ENCODE results near the gene DMGDH. TPM values are rescaled to one million over a fixed set of nuclear protein-coding genes. Genes with fewer than 3 reads are reported as not detected.

Gene DMGDH
- total RNA-seq, 4 donors from 2014 or later = 0.64 to 3.1 (median 1.7) TPM; not detected in 1

- intact Hi-C loops (cut with DNase I) = no loop called here
- no peak for TF ChIP-seq POLR2A (IDR thresholded peaks at IDR 0.05)
- no peak for TF ChIP-seq CTCF (IDR thresholded peaks at IDR 0.05)
- no peaks in the 10 kb centered on the region for H3K27me3 ChIP-seq
- 79 to 87% methylated on average over 4 to 8 of the region's 11 CpGs for WGBS, 2 donors
- no peaks in the 10 kb centered on the region for H3K36me3 ChIP-seq
- DNase-seq = no peak
- peaks cover 0 to 8% (median 0%) of the 10 kb centered on the region in 3 donors for H3K9me3 ChIP-seq
- no peak overlapping the region for H3K4me3 ChIP-seq
- no peaks in the 10 kb centered on the region for H3K4me1 ChIP-seq
- H3K27ac ChIP-seq = no peak overlapping the region
Observed at GRCh38 chr5:79075646-79076426, 6.4 kb upstream of the DMGDH start.

- Histone ChIP-seq H3K27me3 (peaks cover 0 to 9% (median 0%) of the 10 kb centered on the region in 4 donors), H3K4me1 (peaks cover 0 to 3% (median 3%) of the 10 kb centered on the region in 3 donors), H3K9me3 (peaks cover 0 to 8% (median 0%) of the 10 kb centered on the region in 3 donors), H3K4me3 (no peak overlapping the region), H3K36me3 (no peaks in the 10 kb centered on the region), H3K27ac (no peak overlapping the region)
- 50 to 59% methylated on average over 6 of the region's 6 CpGs for WGBS, 2 donors
- DNase-seq = no peak
- intact Hi-C loops (cut with DNase I) = no loop called here
- TF ChIP-seq CTCF (IDR thresholded peaks at IDR 0.05) = no peak
- no peak for TF ChIP-seq POLR2A (IDR thresholded peaks at IDR 0.05)
Observed at GRCh38 chr5:79074641-79075040, 5.2 kb upstream of the DMGDH start.

- peak overlapping the region; percentile 33 to 67 (median 49) for H3K4me3 ChIP-seq
- peaks cover 0 to 8% (median 0%) of the 10 kb centered on the region in 3 donors for H3K9me3 ChIP-seq
- H3K4me1 ChIP-seq = peaks cover 0 to 9% (median 3%) of the 10 kb centered on the region in 3 donors
- intact Hi-C loops (cut with DNase I) = no loop called here
- H3K27ac ChIP-seq = peak overlapping the region in 3 of 4 donors; percentile 70 to 73 (median 71)
- WGBS, 2 donors = 45 to 48% methylated on average over 7 to 8 of the region's 9 CpGs
- peaks cover 0 to 21% (median 0%) of the 10 kb centered on the region in 4 donors for H3K27me3 ChIP-seq
- no peak for DNase-seq
- TF ChIP-seq CTCF (IDR thresholded peaks at IDR 0.05) (no peak), POLR2A (IDR thresholded peaks at IDR 0.05) (no peak)
- no peaks in the 10 kb centered on the region for H3K36me3 ChIP-seq
Observed at GRCh38 chr5:79070350-79070667, 835 bp upstream of the DMGDH start.

- no peaks in the 10 kb centered on the region for H3K27me3 ChIP-seq
- intact Hi-C loops (cut with DNase I) = no loop called here
- H3K4me1 ChIP-seq = no peaks in the 10 kb centered on the region
- no peak for TF ChIP-seq CTCF (IDR thresholded peaks at IDR 0.05)
- no peak for TF ChIP-seq POLR2A (IDR thresholded peaks at IDR 0.05)
- no peak for DNase-seq
- no peak overlapping the region for H3K4me3 ChIP-seq
- H3K27ac ChIP-seq = no peak overlapping the region
- H3K36me3 ChIP-seq = no peaks in the 10 kb centered on the region
- WGBS, 2 donors = 57 to 78% methylated on average over 1 to 2 of the region's 3 CpGs
- H3K9me3 ChIP-seq = no peaks in the 10 kb centered on the region
Observed at GRCh38 chr5:79062436-79062835, 7.0 kb downstream of the DMGDH start.

GRCh38 chr5:79059674-79060073, 9.8 kb downstream of the DMGDH start:
- Histone ChIP-seq H3K4me3 (no peak overlapping the region), H3K36me3 (no peaks in the 10 kb centered on the region), H3K9me3 (no peaks in the 10 kb centered on the region), H3K4me1 (no peaks in the 10 kb centered on the region), H3K27me3 (no peaks in the 10 kb centered on the region), H3K27ac (no peak overlapping the region)
- TF ChIP-seq CTCF (IDR thresholded peaks at IDR 0.05) = no peak
- 81 to 88% methylated on average over 4 of the region's 4 CpGs for WGBS, 2 donors
- DNase-seq = no peak
- intact Hi-C loops (cut with DNase I) = no loop called here
